NCI-H2227 (cell line): ENCODE results near the gene BACH2.
"Not testable (repeated sequence)": the region's sequence is repeated elsewhere in the genome, so short reads cannot be mapped to it uniquely, and the experiment has no call there.

ENCODE experiments used
- DNase-seq: peaks from one replicate; lab custom pipeline; 2025; ENCODE audit not compliant: unreplicated experiment; lab: John Stamatoyannopoulos, UW

The BACH2 gene

GRCh38 chr6:90216072-90216977, 80.3 kb downstream of the BACH2 start:
- DNase-seq, result no peak

GRCh38 chr6:90214966-90215365, 81.7 kb downstream of the BACH2 start:
- no peak for DNase-seq

GRCh38 chr6:90214461-90214860, 82.2 kb downstream of the BACH2 start:
- no peak for DNase-seq

- DNase-seq, result no peak
These were observed 84.4 kb downstream of the BACH2 start for GRCh38 chr6:90212274-90212673.

GRCh38 chr6:90209527-90209926, 87.1 kb downstream of the BACH2 start:
- no peak for DNase-seq

GRCh38 chr6:90208690-90209089, 88.0 kb downstream of the BACH2 start:
- DNase-seq, result not testable (repeated sequence)

- no peak for DNase-seq
These were observed 92.2 kb downstream of the BACH2 start for GRCh38 chr6:90204327-90205056.

GRCh38 chr6:90203672-90204071, 93.0 kb downstream of the BACH2 start:
- DNase-seq, result no peak

- no peak for DNase-seq
These were observed 94.5 kb downstream of the BACH2 start for GRCh38 chr6:90202156-90202555.

- DNase-seq, result no peak
These were observed 96.7 kb downstream of the BACH2 start for GRCh38 chr6:90199900-90200299.

- no peak for DNase-seq
These were observed 97.8 kb downstream of the BACH2 start for GRCh38 chr6:90198758-90199425.

- DNase-seq, result no peak
These were observed 98.7 kb downstream of the BACH2 start for GRCh38 chr6:90197854-90198496.

- peak; percentile 43 for DNase-seq
These were observed 101.4 kb downstream of the BACH2 start for GRCh38 chr6:90195094-90195829.

- no peak for DNase-seq
These were observed 102.2 kb downstream of the BACH2 start for GRCh38 chr6:90194371-90194841.

- DNase-seq, result no peak
These were observed 103.3 kb downstream of the BACH2 start for GRCh38 chr6:90193359-90193758.

- DNase-seq, result peak; percentile 42
These were observed 103.8 kb downstream of the BACH2 start for GRCh38 chr6:90192857-90193256.

GRCh38 chr6:90190752-90191395, 105.8 kb downstream of the BACH2 start:
- DNase-seq, result no peak

- no peak for DNase-seq
These were observed 106.5 kb downstream of the BACH2 start for GRCh38 chr6:90190131-90190530.

GRCh38 chr6:90187437-90188121, 109.1 kb downstream of the BACH2 start:
- DNase-seq, result no peak
